ENCODE data around the gene ABCF2.

GRCh38 chr7:151245360-151246101, 18.5 kb upstream of the ABCF2 start:
- peak in 3 of 4 experiments; percentile 38 to 88 (median 58) for TF ChIP-seq CTCF (IDR thresholded peaks at IDR 0.05)
- no peak for TF ChIP-seq POLR2A (IDR thresholded peaks at IDR 0.05)
- TF ChIP-seq EP300 (IDR thresholded peaks at IDR 0.05): no peak
- no peak for TF ChIP-seq POLR2AphosphoS5 (IDR thresholded peaks at IDR 0.05)

All from gastroesophageal sphincter (tissue), 3 donors.